H9 (cell line): ENCODE data around the gene FGFBP3. TPM values are rescaled to one million over a fixed set of nuclear protein-coding genes. Genes with fewer than 3 reads are reported as not detected.

ENCODE experiments used
- DNase-seq: peaks from one replicate; pipeline ENCODE4 v3.0.0-alpha.2; 2017
- H2AFZ ChIP-seq: one replicate; pipeline ENCODE4 v1.6.1; 2013; ENCODE audit warnings: mild to moderate bottlenecking, low read length, control low read depth, moderate library complexity
- H2AK5ac ChIP-seq: 2 replicates; pipeline ENCODE4 v1.6.1; 2013; ENCODE audit warnings: low read length, control low read depth, mixed read lengths; ENCODE audit not compliant: insufficient read length
- H2BK120ac ChIP-seq: one replicate; pipeline ENCODE4 v1.6.1; 2013; ENCODE audit warnings: low read depth, mild to moderate bottlenecking, low read length, control low read depth, inconsistent platforms; ENCODE audit not compliant: poor library complexity, severe bottlenecking
- H2BK12ac ChIP-seq: 2 replicates; pipeline ENCODE4 v1.6.1; 2013; ENCODE audit warnings: low read length, control low read depth, mixed read lengths, low read depth; ENCODE audit not compliant: insufficient read length
- H2BK15ac ChIP-seq: 2 replicates; pipeline ENCODE4 v1.6.1; 2013; ENCODE audit warnings: low read depth, low read length, control low read depth
- H2BK20ac ChIP-seq: one replicate; pipeline ENCODE4 v1.6.1; 2013; ENCODE audit warnings: low read depth, mild to moderate bottlenecking, low read length, control low read depth, inconsistent platforms; ENCODE audit not compliant: poor library complexity, severe bottlenecking
- H2BK5ac ChIP-seq: 2 replicates; pipeline ENCODE4 v1.6.1; 2013; ENCODE audit warnings: low read length, control low read depth, mixed read lengths; ENCODE audit not compliant: insufficient read length
- H3K14ac ChIP-seq: 2 replicates; pipeline ENCODE4 v1.6.1; 2013; ENCODE audit warnings: low read length, control low read depth; ENCODE audit not compliant: insufficient read depth
- H3K18ac ChIP-seq: 2 replicates; pipeline ENCODE4 v1.6.1; 2013; ENCODE audit warnings: low read depth, mild to moderate bottlenecking, mixed read lengths, low read length, control low read depth; ENCODE audit not compliant: insufficient read length
- H3K23ac ChIP-seq: 2 replicates; pipeline ENCODE4 v1.6.1; 2013; ENCODE audit warnings: low read length, control low read depth, mixed read lengths, low read depth; ENCODE audit not compliant: insufficient read length
- H3K23me2 ChIP-seq: 2 replicates; pipeline ENCODE4 v1.6.1; 2013; ENCODE audit warnings: low read depth, mild to moderate bottlenecking, mixed read lengths, low read length, control low read depth; ENCODE audit not compliant: insufficient read length, poor library complexity, severe bottlenecking
- H3K27ac ChIP-seq: 2 replicates; pipeline ENCODE4 v1.5.1; 2013; ENCODE audit warnings: low read length, control low read depth, mixed read lengths, low read depth; ENCODE audit not compliant: insufficient read length
- H3K27me3 ChIP-seq: 2 replicates; pipeline ENCODE4 v1.6.1; 2013; ENCODE audit warnings: low read length, control low read depth, inconsistent platforms; ENCODE audit not compliant: insufficient read depth
- H3K4ac ChIP-seq: 2 replicates; pipeline ENCODE4 v1.6.1; 2013; ENCODE audit warnings: low read depth, mild to moderate bottlenecking, control low read depth, inconsistent platforms, low read length, moderate library complexity
- H3K4me1 ChIP-seq: 2 replicates; pipeline ENCODE4 v1.6.1; 2013; ENCODE audit warnings: low read length, control low read depth, inconsistent platforms; ENCODE audit not compliant: insufficient read depth
- H3K4me2 ChIP-seq: 2 replicates; pipeline ENCODE4 v1.6.1; 2013; ENCODE audit warnings: low read length, control low read depth, mixed read lengths; ENCODE audit not compliant: insufficient read length, insufficient read depth
- H3K56ac ChIP-seq: 2 replicates; pipeline ENCODE4 v1.6.1; 2013; ENCODE audit warnings: low read depth, mild to moderate bottlenecking, mixed read lengths, low read length, control low read depth; ENCODE audit not compliant: insufficient read length
- H3K79me1 ChIP-seq: 2 replicates; pipeline ENCODE4 v1.6.1; 2013; ENCODE audit warnings: low read depth, mild to moderate bottlenecking, moderate library complexity, low read length, control low read depth, inconsistent platforms; ENCODE audit not compliant: insufficient read depth, poor library complexity, severe bottlenecking
- H3K79me2 ChIP-seq: 2 replicates; pipeline ENCODE4 v1.6.1; 2013; ENCODE audit warnings: low read length, control low read depth, inconsistent platforms; ENCODE audit not compliant: insufficient read depth
- H3K9ac ChIP-seq: 2 replicates; pipeline ENCODE4 v1.6.1; 2013; ENCODE audit warnings: low read length, control low read depth, mixed read lengths; ENCODE audit not compliant: insufficient read length; ENCODE audit errors: extremely low read depth
- H3K9me3 ChIP-seq: one replicate; pipeline ENCODE4 v1.6.1; 2013; ENCODE audit warnings: low read depth, low read length, inconsistent platforms; ENCODE audit not compliant: control insufficient read depth
- H3T11ph ChIP-seq: one replicate; pipeline ENCODE4 v1.6.1; 2013; ENCODE audit warnings: mild to moderate bottlenecking, low read length, control low read depth, inconsistent platforms
- H4K20me1 ChIP-seq: one replicate; pipeline ENCODE4 v1.6.1; 2013; ENCODE audit not compliant: control insufficient read depth, insufficient read length, insufficient read depth
- H4K5ac ChIP-seq: 2 replicates; pipeline ENCODE4 v1.6.1; 2013; ENCODE audit warnings: low read depth, mild to moderate bottlenecking, mixed read lengths, low read length, control low read depth; ENCODE audit not compliant: insufficient read length
- H4K8ac ChIP-seq: replicated peaks from 2 replicates; pipeline ENCODE4 v1.6.1; 2013; ENCODE audit warnings: low read length, control low read depth, mixed read lengths, low read depth; ENCODE audit not compliant: insufficient read length
- H4K91ac ChIP-seq: 2 replicates; pipeline ENCODE4 v1.6.1; 2013; ENCODE audit warnings: low read depth, mild to moderate bottlenecking, moderate library complexity, mixed read lengths, low read length, control low read depth; ENCODE audit not compliant: insufficient read length
- H3K27ac Mint-ChIP-seq, 3 experiments: 2 replicates in 2 of 3; 3 replicates in 1 of 3; pipeline ENCODE4 v1.8.0; 2020 to 2021; ENCODE audit warnings: mixed read lengths in 3 of 3, mild to moderate bottlenecking in 1 of 3, moderate library complexity in 1 of 3
- H3K27me3 Mint-ChIP-seq: 2 replicates; pipeline ENCODE4 v1.8.0; 2021; ENCODE audit warnings: low read depth, mild to moderate bottlenecking, moderate library complexity, mixed read lengths
- H3K36me3 Mint-ChIP-seq, 3 experiments: 2 replicates in 2 of 3; 3 replicates in 1 of 3; pipeline ENCODE4 v1.8.0; 2020 to 2021; ENCODE audit warnings: low read depth in 3 of 3, mixed read lengths in 3 of 3; ENCODE audit not compliant: insufficient read depth in 1 of 3
- H3K4me1 Mint-ChIP-seq, 2 experiments: 2 replicates each; pipeline ENCODE4 v1.8.0; 2020; ENCODE audit warnings: mixed read lengths in 2 of 2
- H3K4me3 Mint-ChIP-seq, 2 experiments: 2 replicates in 1 of 2; 3 replicates in 1 of 2; pipeline ENCODE4 v1.8.0; 2020 to 2021; ENCODE audit warnings: mild to moderate bottlenecking in 2 of 2, mixed read lengths in 2 of 2, moderate library complexity in 1 of 2
- H3K9me3 Mint-ChIP-seq, 2 experiments: 2 replicates in 1 of 2; 3 replicates in 1 of 2; pipeline ENCODE4 v1.8.0; 2020; ENCODE audit warnings: mild to moderate bottlenecking in 2 of 2, mixed read lengths in 2 of 2, moderate library complexity in 1 of 2
- WGBS: extraction: QIAGEN DNeasy Blood & Tissue Kit; methylation state at CpG from one replicate; pipeline ENCODE4 v1.1.7; 2013; ENCODE audit warnings: missing lambda C conversion rate, low lambda C conversion rate, mixed read lengths; ENCODE audit not compliant: insufficient read length; ENCODE audit errors: extremely low coverage; 5-methylcytosine and 5-hydroxymethylcytosine counted together
- total RNA-seq: library from RNA; stranded (reverse); gene quantifications from 2 replicates; pipeline ENCODE4 v1.2.1, GENCODE V29; 2021
- TF ChIP-seq, protein P1 (sequence below): fragments of 200-600 bp; sonication (generic); conservative IDR thresholded peaks from 3 replicates; pipeline ENCODE4 v1.8.0; 2021; ENCODE audit warnings: antibody characterized with exemption, mild to moderate bottlenecking

Gene FGFBP3
- total RNA-seq, 1 experiment from 2014 or later: 49.3 TPM

- peak overlapping the region; percentile 50 for H2BK12ac ChIP-seq
- Mint-ChIP-seq H3K27me3 (no peaks in the 10 kb centered on the region), H3K36me3 (peaks cover 4 to 18% (median 6%) of the 10 kb centered on the region in 3 experiments; a peak in 6 of 7 replicates), H3K27ac (peak overlapping the region; percentile 94 to 98 (median 97)), H3K9me3 (peaks cover 2 to 3% of the 10 kb centered on the region in 2 experiments; a peak in 4 of 5 replicates), H3K4me3 (peak overlapping the region in 1 of 2 experiments; percentile 70; a peak in 1 of 5 replicates), H3K4me1 (peaks cover 65 to 70% of the 10 kb centered on the region in 2 experiments)
- H3K27me3 ChIP-seq: no peaks in the 10 kb centered on the region
- H3K9ac ChIP-seq: no peak overlapping the region
- H3K23ac ChIP-seq: no peak overlapping the region
- no peak overlapping the region for H4K8ac ChIP-seq
- H2BK120ac ChIP-seq: no peak overlapping the region
- H3K4ac ChIP-seq: no peak overlapping the region
- H3K79me1 ChIP-seq: no peaks in the 10 kb centered on the region
- no peak overlapping the region for H3K56ac ChIP-seq
- H3K23me2 ChIP-seq: no peaks in the 10 kb centered on the region
- H2BK5ac ChIP-seq: no peak overlapping the region
- H2BK20ac ChIP-seq: no peak overlapping the region
- H3T11ph ChIP-seq: no peak overlapping the region
- peaks cover 20% of the 10 kb centered on the region for H3K4me1 ChIP-seq
- H3K9me3 ChIP-seq: no peaks in the 10 kb centered on the region
- H4K5ac ChIP-seq: no peak overlapping the region
- no peak overlapping the region for H3K18ac ChIP-seq
- WGBS: no CpG with 5 or more reads among the region's 1 CpG
- peak overlapping the region; percentile 55 for H3K27ac ChIP-seq
- H2BK15ac ChIP-seq: no peak overlapping the region
- no peak overlapping the region for H2AFZ ChIP-seq
- no peaks in the 10 kb centered on the region for H4K20me1 ChIP-seq
- no peak overlapping the region for H2AK5ac ChIP-seq
- TF ChIP-seq, protein P1, sequence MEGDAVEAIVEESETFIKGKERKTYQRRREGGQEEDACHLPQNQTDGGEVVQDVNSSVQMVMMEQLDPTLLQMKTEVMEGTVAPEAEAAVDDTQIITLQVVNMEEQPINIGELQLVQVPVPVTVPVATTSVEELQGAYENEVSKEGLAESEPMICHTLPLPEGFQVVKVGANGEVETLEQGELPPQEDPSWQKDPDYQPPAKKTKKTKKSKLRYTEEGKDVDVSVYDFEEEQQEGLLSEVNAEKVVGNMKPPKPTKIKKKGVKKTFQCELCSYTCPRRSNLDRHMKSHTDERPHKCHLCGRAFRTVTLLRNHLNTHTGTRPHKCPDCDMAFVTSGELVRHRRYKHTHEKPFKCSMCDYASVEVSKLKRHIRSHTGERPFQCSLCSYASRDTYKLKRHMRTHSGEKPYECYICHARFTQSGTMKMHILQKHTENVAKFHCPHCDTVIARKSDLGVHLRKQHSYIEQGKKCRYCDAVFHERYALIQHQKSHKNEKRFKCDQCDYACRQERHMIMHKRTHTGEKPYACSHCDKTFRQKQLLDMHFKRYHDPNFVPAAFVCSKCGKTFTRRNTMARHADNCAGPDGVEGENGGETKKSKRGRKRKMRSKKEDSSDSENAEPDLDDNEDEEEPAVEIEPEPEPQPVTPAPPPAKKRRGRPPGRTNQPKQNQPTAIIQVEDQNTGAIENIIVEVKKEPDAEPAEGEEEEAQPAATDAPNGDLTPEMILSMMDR: no peak
- H3K14ac ChIP-seq: no peak overlapping the region
- peak overlapping the region; percentile 35 for H3K4me2 ChIP-seq
- H3K79me2 ChIP-seq: no peaks in the 10 kb centered on the region
- DNase-seq: no peak
- H4K91ac ChIP-seq: no peak overlapping the region
Observed at GRCh38 chr10:91884536-91884935, 24.8 kb downstream of the FGFBP3 start.
